CD4-positive, alpha-beta T cell treated with Interleukin-10 for 1 hour (primary cell): ENCODE data around the gene AOPEP.
"Not testable (repeated sequence)": the region's sequence is repeated elsewhere in the genome, so short reads cannot be mapped to it uniquely, and the experiment has no call there.

ENCODE experiments used
- DNase-seq: peaks from one replicate; pipeline ENCODE4 v3.0.0-alpha.2; 2020

Gene AOPEP

GRCh38 chr9:94819161-94819687, 92.7 kb downstream of the AOPEP start:
- no peak for DNase-seq

GRCh38 chr9:94821098-94821887, 94.8 kb downstream of the AOPEP start:
- no peak for DNase-seq

- DNase-seq: no peak
Measured at GRCh38 chr9:94822273-94822672, 95.8 kb downstream of the AOPEP start.

GRCh38 chr9:94823710-94824109, 97.2 kb downstream of the AOPEP start:
- DNase-seq: no peak

- DNase-seq: no peak
Measured at GRCh38 chr9:94824411-94824810, 97.9 kb downstream of the AOPEP start.

- no peak for DNase-seq
Measured at GRCh38 chr9:94824913-94825610, 98.6 kb downstream of the AOPEP start.

GRCh38 chr9:94825611-94825958, 99.1 kb downstream of the AOPEP start:
- DNase-seq: no peak

GRCh38 chr9:94826044-94826443, 99.5 kb downstream of the AOPEP start:
- no peak for DNase-seq

GRCh38 chr9:94826644-94827410, 100.3 kb downstream of the AOPEP start:
- DNase-seq: no peak

- no peak for DNase-seq
Measured at GRCh38 chr9:94827584-94828304, 101.2 kb downstream of the AOPEP start.

GRCh38 chr9:94829380-94830070, 103.0 kb downstream of the AOPEP start:
- no peak for DNase-seq

- not testable (repeated sequence) for DNase-seq
Measured at GRCh38 chr9:94830071-94830604, 103.6 kb downstream of the AOPEP start.

GRCh38 chr9:94833802-94834201, 107.3 kb downstream of the AOPEP start:
- no peak for DNase-seq

GRCh38 chr9:94837404-94837803, 110.9 kb downstream of the AOPEP start:
- DNase-seq: no peak

GRCh38 chr9:94839398-94839797, 112.9 kb downstream of the AOPEP start:
- no peak for DNase-seq

GRCh38 chr9:94840738-94841137, 114.2 kb downstream of the AOPEP start:
- DNase-seq: no peak

GRCh38 chr9:94843134-94843533, 116.6 kb downstream of the AOPEP start:
- no peak for DNase-seq

GRCh38 chr9:94846739-94847138, 120.2 kb downstream of the AOPEP start:
- DNase-seq: no peak

- DNase-seq: no peak
Measured at GRCh38 chr9:94847486-94847885, 121.0 kb downstream of the AOPEP start.

GRCh38 chr9:94848791-94849190, 122.3 kb downstream of the AOPEP start:
- not testable (repeated sequence) for DNase-seq

- DNase-seq: no peak
Measured at GRCh38 chr9:94850540-94851434, 124.3 kb downstream of the AOPEP start.
